ENCODE data around the gene KCNC4. TPM values are rescaled to one million over a fixed set of nuclear protein-coding genes. Genes with fewer than 3 reads are reported as not detected.

Gene KCNC4
- total RNA-seq, 2 donors from 2014 or later, result 8.6 to 27.1 TPM

GRCh38 chr1:110254604-110255391 is 44.7 kb downstream of the KCNC4 start:
- Mint-ChIP-seq H3K9me3 (peaks cover 0 to 5% of the 10 kb centered on the region in 2 donors), H3K27ac (no peak overlapping the region), H3K36me3 (no peaks in the 10 kb centered on the region)

GRCh38 chr1:110255392-110255787 is 45.3 kb downstream of the KCNC4 start:
- H3K27ac Mint-ChIP-seq, result no peak overlapping the region
- peak in 1 of 2 donors; percentile 70 for ATAC-seq

More at GRCh38 chr1:110254604-110255391, 44.7 kb downstream of the KCNC4 start:
- ATAC-seq, result no peak
- no peak for DNase-seq (ENCODE audit: low spot score in 2 of 2)

GRCh38 chr1:110258734-110259133 is 48.6 kb downstream of the KCNC4 start:
- Mint-ChIP-seq H3K27ac (no peak overlapping the region), H3K9me3 (no peaks in the 10 kb centered on the region), H3K36me3 (no peaks in the 10 kb centered on the region)
- no peak for DNase-seq (ENCODE audit: low spot score in 2 of 2)
- ATAC-seq, result no peak

More at GRCh38 chr1:110255392-110255787, 45.3 kb downstream of the KCNC4 start:
- no peak for DNase-seq (ENCODE audit: low spot score in 2 of 2)
- no peaks in the 10 kb centered on the region for H3K36me3 Mint-ChIP-seq
- H3K9me3 Mint-ChIP-seq, result peaks cover 0 to 5% of the 10 kb centered on the region in 2 donors

GRCh38 chr1:110259770-110260169 is 49.7 kb downstream of the KCNC4 start:
- Mint-ChIP-seq H3K36me3 (no peaks in the 10 kb centered on the region), H3K9me3 (no peaks in the 10 kb centered on the region), H3K27ac (no peak overlapping the region)
- DNase-seq (ENCODE audit: low spot score in 2 of 2) (no peak), ATAC-seq (no peak)

Other genes starting within 250 kb of the KCNC4 start
- gene AHCYL1, start 225.5 kb upstream of the KCNC4 start, total RNA-seq, result 100 to 1,000 TPM in 1 of 2 donors, 10 to 100 TPM in 1; 78.8 to 112 TPM
- 10 to 100 TPM; 26.5 to 39.8 TPM for gene STRIP1, start 175.7 kb upstream of the KCNC4 start, total RNA-seq
- not detected for gene ALX3, start 139.6 kb upstream of the KCNC4 start, total RNA-seq
- not detected for gene UBL4B, start 97.9 kb upstream of the KCNC4 start, total RNA-seq
- gene SLC6A17, start 59.8 kb upstream of the KCNC4 start, total RNA-seq, result under 1 TPM in 1 of 2 donors, not detected in 1; 0.04 TPM
- 100 to 1,000 TPM in 1 of 2 donors, 10 to 100 TPM in 1; 71.0 to 173 TPM for gene RBM15, start 129.1 kb downstream of the KCNC4 start, total RNA-seq
- under 1 TPM; 0.45 to 0.87 TPM for gene SLC16A4, start 180.7 kb downstream of the KCNC4 start, total RNA-seq
- 100 to 1,000 TPM; 146 to 180 TPM for gene LAMTOR5, start 197.4 kb downstream of the KCNC4 start, total RNA-seq
- gene PROK1, start 240.8 kb downstream of the KCNC4 start, total RNA-seq, result not detected

Measured in activated naive CD4-positive, alpha-beta T cell treated with anti-CD3 and anti-CD28 coated beads, Interleukin-2, amount 50 U/mL, for 72 hours (primary cell).